Thyroid gland (tissue), 4 donors: ENCODE measurements around the gene NPC2.

Experiments
- POLR2A ChIP-seq, 2 donors: fragments of 450-650 bp; IDR thresholded peaks; one replicate each; pipeline ENCODE4 v1.6.1; 2017; ENCODE audit warnings: antibody characterized with exemption in 2 of 2, mild to moderate bottlenecking in 2 of 2, moderate library complexity in 1 of 2
- TF ChIP-seq, protein P1 (sequence below), 6 experiments: fragments of 200-600 bp in 3 of 6; fragments of 450-650 bp in 3 of 6; sonication (generic) in 3 of 6; IDR thresholded peaks; one replicate each; pipeline ENCODE4 v1.5.1; 2016 to 2019; ENCODE audit warnings: antibody characterized with exemption in 6 of 6, mild to moderate bottlenecking in 2 of 6, inconsistent platforms in 1 of 6, moderate library complexity in 1 of 6

DNA sequence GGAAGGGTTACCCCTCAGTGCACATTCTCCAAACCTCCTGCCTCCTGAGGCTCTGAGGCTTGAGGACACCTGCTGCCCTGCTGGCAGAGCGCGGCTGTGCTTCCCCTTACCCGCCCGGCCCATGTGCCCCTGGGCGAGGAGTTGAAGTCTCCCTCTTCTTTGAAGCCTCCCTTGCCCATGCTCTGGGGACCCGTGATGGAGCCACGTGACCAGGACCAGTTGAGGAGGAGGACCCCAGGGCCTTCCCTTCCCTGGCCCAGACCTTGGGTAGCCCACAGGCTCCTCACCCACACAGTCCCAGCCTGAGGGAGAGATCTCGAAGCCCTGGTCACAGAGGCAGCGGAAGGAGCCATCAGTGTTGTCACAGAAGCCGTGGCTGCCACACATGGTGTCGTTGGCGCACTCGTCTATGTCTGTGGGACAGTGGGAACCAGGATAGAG, 13.3 kb upstream of the NPC2 start:
- TF ChIP-seq, protein P1, sequence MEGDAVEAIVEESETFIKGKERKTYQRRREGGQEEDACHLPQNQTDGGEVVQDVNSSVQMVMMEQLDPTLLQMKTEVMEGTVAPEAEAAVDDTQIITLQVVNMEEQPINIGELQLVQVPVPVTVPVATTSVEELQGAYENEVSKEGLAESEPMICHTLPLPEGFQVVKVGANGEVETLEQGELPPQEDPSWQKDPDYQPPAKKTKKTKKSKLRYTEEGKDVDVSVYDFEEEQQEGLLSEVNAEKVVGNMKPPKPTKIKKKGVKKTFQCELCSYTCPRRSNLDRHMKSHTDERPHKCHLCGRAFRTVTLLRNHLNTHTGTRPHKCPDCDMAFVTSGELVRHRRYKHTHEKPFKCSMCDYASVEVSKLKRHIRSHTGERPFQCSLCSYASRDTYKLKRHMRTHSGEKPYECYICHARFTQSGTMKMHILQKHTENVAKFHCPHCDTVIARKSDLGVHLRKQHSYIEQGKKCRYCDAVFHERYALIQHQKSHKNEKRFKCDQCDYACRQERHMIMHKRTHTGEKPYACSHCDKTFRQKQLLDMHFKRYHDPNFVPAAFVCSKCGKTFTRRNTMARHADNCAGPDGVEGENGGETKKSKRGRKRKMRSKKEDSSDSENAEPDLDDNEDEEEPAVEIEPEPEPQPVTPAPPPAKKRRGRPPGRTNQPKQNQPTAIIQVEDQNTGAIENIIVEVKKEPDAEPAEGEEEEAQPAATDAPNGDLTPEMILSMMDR (IDR thresholded peaks at IDR 0.05), result no peak
- no peak for TF ChIP-seq POLR2A (IDR thresholded peaks at IDR 0.05)
